IPS-18c (cell line): ENCODE data around the gene NKAIN4.

ENCODE experiments used
- H3K4me3 ChIP-seq: 2 replicates; pipeline ENCODE4 v1.7.0; 2013; ENCODE audit warnings: low read depth, mild to moderate bottlenecking, low read length, moderate library complexity; ENCODE audit not compliant: insufficient read depth
- H3K9me3 ChIP-seq: one replicate; pipeline ENCODE4 v1.6.1; 2013; ENCODE audit warnings: mild to moderate bottlenecking, low read length, moderate library complexity; ENCODE audit not compliant: control insufficient read depth, insufficient read depth

The NKAIN4 gene

GRCh38 chr20:63202811-63203526 lies 51.3 kb downstream of the NKAIN4 start:
- Histone ChIP-seq H3K4me3 (no peak overlapping the region), H3K9me3 (no peaks in the 10 kb centered on the region)

- Histone ChIP-seq H3K9me3 (no peaks in the 10 kb centered on the region), H3K4me3 (no peak overlapping the region)
Observed at GRCh38 chr20:63202021-63202420, 52.2 kb downstream of the NKAIN4 start.

GRCh38 chr20:63198606-63199005 lies 55.7 kb downstream of the NKAIN4 start:
- H3K4me3 ChIP-seq, result no peak overlapping the region
- H3K9me3 ChIP-seq, result no peaks in the 10 kb centered on the region

- Histone ChIP-seq H3K9me3 (no peaks in the 10 kb centered on the region), H3K4me3 (no peak overlapping the region)
Observed at GRCh38 chr20:63196768-63197470, 57.3 kb downstream of the NKAIN4 start.

GRCh38 chr20:63194797-63195173 lies 59.5 kb downstream of the NKAIN4 start:
- Histone ChIP-seq H3K4me3 (no peak overlapping the region), H3K9me3 (no peaks in the 10 kb centered on the region)

GRCh38 chr20:63194007-63194796 lies 60.1 kb downstream of the NKAIN4 start:
- Histone ChIP-seq H3K9me3 (no peaks in the 10 kb centered on the region), H3K4me3 (no peak overlapping the region)

GRCh38 chr20:63192721-63193120 lies 61.5 kb downstream of the NKAIN4 start:
- Histone ChIP-seq H3K9me3 (no peaks in the 10 kb centered on the region), H3K4me3 (no peak overlapping the region)

GRCh38 chr20:63191400-63191799 lies 62.9 kb downstream of the NKAIN4 start:
- H3K9me3 ChIP-seq, result no peaks in the 10 kb centered on the region
- H3K4me3 ChIP-seq, result no peak overlapping the region

GRCh38 chr20:63190828-63191227 lies 63.4 kb downstream of the NKAIN4 start:
- Histone ChIP-seq H3K4me3 (no peak overlapping the region), H3K9me3 (no peaks in the 10 kb centered on the region)
